Skeletal muscle cell (primary cell): Measurements from ENCODE around the gene PCSK1N.

ENCODE experiments used
- DNase-seq: peaks from one replicate; pipeline ENCODE4 v3.0.0-alpha.2; 2010; ENCODE audit warnings: low read depth
- H3K4me3 ChIP-seq: 2 replicates; pipeline ENCODE4 v1.5.1; 2011; ENCODE audit warnings: low read depth, mild to moderate bottlenecking, control low read depth, low read length, moderate library complexity

PCSK1N gene

DNA sequence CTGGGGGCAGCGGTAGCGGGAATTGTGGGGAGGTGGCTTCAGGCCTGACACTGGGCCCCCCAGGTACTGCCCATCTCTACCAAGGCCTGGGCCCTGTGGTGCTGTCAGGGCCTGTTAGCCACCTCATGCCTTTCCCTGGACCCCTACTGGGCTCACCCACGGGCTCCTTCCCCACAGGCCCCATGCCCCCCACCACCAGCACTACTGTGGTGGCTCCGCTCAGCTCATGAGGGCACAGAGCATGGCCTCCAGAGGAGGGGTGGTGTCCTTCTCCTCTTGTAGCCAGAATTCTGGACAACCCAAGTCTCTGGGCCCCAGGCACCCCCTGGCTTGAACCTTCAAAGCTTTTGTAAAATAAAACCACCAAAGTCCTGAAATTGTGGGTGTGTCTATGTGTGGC is 41.5 kb downstream of the PCSK1N start:
- DNase-seq: no peak
- H3K4me3 ChIP-seq: no peak overlapping the region

DNA sequence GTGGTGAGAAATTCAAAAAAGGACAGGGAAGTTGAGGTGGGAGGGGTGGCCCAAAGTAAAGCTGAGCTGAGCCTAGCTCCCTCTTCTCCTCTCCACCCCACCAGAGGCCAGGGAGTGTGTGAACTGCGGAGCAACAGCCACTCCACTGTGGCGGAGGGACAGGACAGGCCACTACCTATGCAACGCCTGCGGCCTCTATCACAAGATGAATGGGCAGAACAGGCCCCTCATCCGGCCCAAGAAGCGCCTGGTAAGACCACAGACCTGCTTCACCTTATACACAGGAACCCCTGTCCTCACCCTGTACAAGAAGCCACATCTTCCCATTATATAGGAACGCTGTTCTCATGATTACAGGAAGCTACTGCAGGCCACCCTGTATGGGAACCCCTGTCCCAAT is 43.2 kb downstream of the PCSK1N start:
- H3K4me3 ChIP-seq: no peak overlapping the region
- DNase-seq: no peak

DNA sequence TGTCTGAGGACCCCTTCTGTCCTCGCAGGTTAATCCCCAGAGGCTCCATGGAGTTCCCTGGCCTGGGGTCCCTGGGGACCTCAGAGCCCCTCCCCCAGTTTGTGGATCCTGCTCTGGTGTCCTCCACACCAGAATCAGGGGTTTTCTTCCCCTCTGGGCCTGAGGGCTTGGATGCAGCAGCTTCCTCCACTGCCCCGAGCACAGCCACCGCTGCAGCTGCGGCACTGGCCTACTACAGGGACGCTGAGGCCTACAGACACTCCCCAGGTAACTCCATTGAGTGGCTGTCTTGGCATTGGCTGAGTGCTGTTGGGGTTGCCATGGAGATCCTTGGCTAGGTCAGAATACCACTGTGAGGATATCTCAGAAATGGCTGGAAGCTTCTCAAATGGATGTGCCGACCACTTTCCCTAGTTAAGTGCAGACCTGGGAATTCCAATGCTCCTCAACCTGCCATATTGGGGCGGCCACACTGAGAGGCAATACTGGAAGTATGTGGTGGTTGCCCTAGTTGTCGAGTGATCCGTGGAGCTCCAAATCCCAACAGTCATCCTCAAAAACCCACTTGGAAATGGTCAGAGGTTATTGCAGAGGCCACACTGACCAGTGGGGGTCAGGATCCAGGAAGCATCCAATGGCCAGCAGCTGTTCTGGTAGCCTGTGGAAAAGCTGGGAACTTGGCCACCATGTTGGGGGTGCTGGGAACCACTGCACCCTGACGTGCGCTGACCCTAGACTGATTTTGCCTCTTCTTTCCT is 44.2 kb downstream of the PCSK1N start:
- H3K4me3 ChIP-seq: no peak overlapping the region
- no peak for DNase-seq

DNA sequence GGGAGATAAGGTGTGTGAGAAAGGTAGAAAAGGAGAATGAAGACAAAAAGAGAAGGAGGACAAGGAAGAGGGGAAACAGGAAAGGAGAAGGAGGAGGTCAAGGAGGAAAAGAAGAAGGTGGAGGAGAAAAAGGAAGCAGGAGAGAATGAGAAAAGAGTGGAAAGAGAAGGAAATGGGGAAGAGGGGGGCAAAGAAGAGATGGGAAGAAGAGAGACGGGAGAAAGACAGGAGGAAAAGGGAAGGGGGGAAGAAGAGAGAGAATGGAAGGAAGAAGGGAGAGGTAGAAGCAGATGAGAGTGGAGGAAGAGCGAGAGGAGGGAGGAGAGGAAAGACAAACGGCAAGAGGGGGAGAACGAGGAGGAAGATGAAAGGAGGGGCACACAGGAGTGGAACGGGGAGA is 44.9 kb downstream of the PCSK1N start:
- DNase-seq: no peak
- H3K4me3 ChIP-seq: no peak overlapping the region

DNA sequence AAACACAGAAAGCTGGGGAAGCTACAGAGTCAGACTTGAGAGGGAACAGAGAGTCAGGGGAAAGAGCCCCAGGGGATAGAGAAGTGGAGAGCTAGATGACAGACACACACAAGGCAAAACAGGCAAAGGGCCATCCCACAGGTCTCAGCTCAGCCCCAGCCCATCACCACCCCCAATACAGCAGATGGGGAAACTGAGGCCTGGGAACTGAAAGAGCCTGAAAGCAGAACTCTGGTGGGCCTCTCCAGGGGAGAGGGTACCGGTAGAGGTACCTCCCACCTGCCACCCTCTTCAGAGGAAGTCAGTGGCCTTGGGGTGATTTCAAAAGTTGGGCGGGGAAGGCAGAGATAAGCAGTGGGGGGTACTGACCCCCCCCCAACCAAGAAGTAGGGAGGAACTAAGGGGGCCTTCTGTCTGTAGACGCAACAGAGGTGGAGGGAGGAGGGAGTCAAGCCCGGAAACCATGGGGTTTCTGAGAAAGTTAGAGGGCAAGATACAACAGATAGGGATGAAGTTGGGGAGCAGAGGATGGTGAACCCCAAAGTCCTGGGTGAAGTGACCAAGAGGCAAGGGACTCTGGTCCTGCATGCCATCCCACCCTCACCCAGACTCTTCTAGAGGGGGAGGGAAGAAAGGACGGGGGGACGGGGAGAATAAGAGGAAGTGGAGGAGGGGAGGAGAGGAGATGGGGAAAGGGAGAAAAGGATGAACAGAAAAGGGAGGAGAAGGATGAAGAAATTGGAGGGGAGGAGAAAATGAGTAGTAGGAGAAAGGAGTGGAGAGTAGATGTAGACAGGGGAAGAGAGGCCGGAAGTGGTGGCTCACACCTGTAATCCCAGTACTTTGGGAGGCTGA is 45.8 kb downstream of the PCSK1N start:
- DNase-seq: no peak

DNA sequence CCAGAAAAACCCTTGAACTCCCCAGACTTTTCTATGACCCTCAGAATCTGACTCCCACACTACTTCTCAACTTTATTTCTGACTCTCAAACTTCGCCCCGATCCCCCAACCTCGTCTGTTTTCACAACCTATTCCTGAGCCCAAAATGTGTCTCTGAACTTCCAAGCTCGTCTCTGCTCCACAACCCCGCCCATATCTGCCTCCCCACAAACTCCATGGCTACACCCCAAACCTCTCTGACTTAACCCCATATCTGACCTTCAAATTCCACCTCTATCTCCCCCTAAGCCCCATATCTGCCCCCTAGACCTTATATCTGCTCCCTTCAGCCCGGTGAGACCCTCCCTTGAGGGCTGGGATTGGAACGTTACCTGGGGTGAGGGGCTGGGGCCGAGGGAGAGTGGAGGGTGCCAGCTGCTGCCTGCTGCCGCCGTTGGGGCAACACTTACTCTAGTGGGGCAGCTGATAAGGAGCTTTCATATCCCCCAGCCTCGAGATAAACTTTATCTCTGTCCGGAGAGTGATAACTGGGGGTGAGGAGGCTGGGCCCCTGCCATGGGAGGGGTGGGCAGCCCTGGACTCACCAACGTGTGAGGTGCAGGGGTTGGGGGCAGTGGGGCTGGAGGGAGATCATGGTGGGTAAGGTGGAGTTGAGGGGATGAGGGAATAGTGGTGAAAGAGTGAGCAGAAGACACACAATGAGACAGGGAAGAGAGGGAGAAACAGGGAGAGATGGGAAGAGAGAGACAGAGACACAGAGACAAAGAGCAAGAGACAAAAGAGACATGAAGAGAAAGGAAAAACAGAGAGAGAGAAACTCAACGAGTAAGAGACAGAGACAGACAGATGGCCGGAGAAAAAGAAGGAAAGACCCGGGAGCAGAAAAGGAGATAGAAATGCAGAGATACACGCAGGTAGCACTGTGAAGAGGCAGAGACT is 47.6 kb downstream of the PCSK1N start:
- DNase-seq: no peak
- H3K4me3 ChIP-seq: no peak overlapping the region

More for the DNA sequence above, 45.8 kb downstream of the PCSK1N start:
- no peak overlapping the region for H3K4me3 ChIP-seq

DNA sequence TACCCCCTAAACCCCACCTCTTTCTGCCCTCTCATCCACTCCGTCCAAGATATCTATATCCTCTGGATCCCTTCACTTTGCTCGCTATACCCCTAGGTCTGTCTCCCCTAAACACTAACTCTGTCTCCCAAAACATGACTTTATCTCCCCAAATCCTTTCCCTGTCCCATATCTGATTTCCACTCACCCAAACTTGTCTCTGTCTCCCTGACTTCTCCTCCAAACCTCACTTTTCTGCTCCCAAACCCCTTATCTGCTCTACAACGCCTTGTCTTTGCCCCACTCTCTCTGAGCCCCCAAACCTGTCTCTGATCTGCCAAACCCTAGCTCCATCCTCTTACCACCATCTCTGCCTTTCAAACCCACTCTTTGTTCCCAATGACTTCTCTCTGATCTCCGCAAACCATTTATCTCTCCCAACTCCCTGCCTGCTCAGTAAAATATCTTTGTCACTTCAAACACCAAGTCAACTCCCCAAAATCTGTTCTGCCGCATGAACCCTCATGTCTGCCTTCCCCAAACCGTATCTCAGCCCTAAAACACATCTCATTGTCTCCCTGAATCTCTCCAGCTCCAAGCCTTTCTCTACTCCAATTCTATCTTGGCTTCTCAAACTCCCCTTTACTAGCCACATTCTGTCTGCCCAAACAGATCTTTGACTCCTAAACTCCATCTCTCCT is 48.4 kb downstream of the PCSK1N start:
- DNase-seq: no peak

DNA sequence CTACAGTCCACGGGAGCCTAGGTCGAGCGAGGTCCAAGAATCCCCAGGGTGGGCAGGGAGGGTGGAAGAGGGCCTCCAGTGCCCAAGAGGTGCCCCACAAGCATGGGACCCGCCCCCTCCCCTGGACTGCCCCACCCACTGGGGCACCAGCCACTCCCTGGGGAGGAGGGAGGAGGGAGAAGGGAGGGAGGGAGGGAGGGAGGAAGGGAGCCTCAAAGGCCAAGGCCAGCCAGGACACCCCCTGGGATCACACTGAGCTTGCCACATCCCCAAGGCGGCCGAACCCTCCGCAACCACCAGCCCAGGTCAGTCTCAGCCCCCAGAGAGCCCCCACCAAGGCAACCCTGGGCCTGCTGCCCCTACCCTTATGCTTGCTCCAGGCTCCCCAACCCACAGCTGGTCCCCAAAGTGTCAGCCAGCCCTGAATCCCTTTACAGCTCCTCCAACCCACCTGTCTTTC is 49.0 kb downstream of the PCSK1N start, which contains the start of gene GATA1:
Gene GATA1 (plus strand): TSS at position 250 of the 460 bp plus-strand sequence. CDS start 4,520 bp downstream, outside the sequence.
- DNase-seq: no peak
- H3K4me3 ChIP-seq: no peak within 1 kb of the TSS

More for the DNA sequence above, 48.4 kb downstream of the PCSK1N start:
- H3K4me3 ChIP-seq: no peak overlapping the region

DNA sequence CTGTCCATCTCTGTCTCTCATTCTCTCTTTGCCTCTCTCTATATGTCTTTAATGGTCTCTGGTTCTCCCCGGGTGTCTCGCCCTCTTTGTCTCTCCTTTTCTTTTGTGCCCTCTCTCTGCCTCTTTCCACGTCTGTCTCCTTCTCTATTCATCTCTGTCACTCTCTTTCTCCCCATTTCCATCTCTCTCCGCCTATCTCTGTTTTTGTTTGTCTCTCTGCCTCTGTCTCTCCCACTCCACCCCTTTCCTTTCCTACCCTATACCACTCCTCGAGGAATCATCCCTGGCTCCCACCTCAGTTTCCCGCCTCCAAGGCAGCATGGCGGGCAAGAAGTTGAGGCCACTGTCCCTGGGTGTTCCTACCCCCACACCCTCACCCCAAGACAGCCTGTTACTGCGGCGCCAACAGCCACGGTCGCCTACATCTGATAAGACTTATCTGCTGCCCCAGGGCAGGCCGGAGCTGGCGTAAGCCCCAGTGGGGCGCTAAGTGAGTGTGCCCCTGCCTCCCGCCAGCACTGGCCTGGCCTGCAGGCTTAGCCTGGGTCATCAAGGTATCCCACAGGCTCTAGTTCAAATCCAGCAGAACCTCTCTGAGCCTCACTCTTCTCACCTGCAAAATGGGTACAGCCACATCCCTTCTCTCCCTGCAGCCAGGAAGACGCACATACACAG is 49.7 kb downstream of the PCSK1N start:
- no peak for DNase-seq
- no peak overlapping the region for H3K4me3 ChIP-seq

DNA sequence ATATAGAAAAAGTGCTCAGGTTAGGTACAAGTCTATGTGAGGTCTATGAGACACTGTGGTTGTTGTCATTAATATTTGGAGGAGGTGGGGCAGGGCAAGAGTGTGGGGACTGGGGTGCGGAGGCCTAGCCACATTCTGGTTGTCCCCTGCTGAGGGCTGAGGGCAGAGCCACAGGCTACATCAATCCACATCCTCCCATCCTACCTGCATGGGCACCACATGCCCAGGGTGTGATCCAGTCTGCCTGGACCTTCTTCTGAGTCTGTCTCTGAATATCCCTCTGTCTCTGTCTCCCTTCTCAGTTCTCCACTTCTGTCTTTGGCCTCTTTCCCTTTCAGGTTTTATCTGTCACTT is 50.2 kb downstream of the PCSK1N start:
- no peak overlapping the region for H3K4me3 ChIP-seq
- no peak for DNase-seq

DNA sequence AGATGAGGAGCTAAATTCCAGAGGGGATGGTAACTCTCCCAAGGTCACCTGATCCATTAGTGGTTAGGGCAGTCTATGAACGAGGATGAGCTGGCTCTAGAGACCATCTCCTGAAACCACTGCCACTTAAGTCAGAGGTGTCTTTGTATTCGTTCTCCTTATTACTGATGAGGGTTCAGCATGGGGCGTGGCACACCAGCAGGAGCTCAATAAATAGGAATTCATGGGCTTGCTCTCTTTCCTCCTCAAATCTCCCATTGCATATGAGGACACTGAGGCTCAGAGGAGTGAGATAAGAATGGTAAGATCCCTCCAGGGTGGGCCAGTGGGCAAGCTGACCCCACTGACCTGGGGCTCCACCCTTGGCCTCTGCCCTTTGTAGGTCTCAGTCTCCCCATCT is 50.7 kb downstream of the PCSK1N start:
- no peak for DNase-seq
- H3K4me3 ChIP-seq: no peak overlapping the region

DNA sequence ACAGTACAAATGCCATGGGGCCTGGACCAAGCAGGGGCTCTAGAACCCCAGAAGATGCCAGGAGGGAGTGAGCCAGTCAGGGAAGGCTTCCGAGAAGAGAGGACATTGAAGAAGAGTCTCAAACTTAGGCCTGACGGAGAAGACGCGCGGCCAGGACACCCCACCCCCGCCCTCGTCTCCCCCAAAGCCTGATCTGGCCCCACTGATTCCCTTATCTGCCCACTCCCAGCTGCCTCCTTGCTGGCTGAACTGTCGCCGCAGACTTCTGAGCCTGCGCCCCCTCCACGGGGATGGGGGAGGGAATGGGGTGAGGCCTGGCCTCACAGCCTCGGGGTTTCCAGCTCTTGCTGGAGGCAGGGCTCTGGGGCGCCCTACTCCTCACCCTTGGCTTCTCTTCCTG is 52.6 kb downstream of the PCSK1N start:
- no peak overlapping the region for H3K4me3 ChIP-seq
- DNase-seq: no peak

DNA sequence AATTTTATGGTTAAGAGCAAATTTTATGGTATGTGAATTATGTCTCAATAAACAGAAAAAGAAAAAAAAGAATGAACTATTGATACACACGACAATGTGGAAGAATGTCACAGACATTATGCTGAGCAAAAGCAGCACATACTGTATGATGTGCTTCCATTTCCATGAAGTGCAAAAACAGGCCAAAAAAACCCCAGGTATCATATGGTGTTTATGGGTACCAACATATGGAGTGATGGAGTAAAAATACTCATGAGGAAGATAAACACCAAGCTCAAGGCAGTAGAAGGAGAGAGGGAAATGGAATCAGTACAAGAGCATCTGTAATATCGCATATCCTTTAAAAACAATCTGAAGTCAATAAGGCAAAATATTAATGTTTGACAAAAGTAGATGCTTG is 53.2 kb downstream of the PCSK1N start:
- DNase-seq: no peak
- H3K4me3 ChIP-seq: no peak overlapping the region

DNA sequence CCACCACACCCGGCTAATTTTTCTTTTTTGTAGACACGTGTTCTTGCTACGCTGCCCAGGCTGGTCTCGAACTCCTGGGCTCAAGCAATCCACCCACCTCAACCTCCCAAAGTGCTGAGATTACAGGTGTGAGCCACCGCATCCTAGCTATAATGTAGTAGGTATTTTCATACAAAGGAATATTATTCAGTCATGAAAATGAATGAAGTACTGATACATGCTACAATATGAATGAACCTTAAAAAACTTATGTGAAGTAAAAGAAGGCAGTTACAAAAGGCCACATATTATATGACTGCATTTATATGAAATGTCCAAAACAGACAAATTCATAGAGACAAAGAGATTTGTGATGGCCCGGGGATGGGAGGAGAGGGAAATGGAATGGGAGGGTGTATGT is 53.7 kb downstream of the PCSK1N start:
- DNase-seq: no peak
- no peak overlapping the region for H3K4me3 ChIP-seq
